HG03025 (cell line): ENCODE results near the gene TMEM187.

Experiments used
- ATAC-seq: cut with Tn5 transposase; IDR thresholded peaks from one replicate; pipeline ENCODE4 v1.9.1; 2021; ENCODE audit warnings: mild to moderate bottlenecking, moderate library complexity; ENCODE audit not compliant: unreplicated experiment, low FRiP score

Gene TMEM187

DNA sequence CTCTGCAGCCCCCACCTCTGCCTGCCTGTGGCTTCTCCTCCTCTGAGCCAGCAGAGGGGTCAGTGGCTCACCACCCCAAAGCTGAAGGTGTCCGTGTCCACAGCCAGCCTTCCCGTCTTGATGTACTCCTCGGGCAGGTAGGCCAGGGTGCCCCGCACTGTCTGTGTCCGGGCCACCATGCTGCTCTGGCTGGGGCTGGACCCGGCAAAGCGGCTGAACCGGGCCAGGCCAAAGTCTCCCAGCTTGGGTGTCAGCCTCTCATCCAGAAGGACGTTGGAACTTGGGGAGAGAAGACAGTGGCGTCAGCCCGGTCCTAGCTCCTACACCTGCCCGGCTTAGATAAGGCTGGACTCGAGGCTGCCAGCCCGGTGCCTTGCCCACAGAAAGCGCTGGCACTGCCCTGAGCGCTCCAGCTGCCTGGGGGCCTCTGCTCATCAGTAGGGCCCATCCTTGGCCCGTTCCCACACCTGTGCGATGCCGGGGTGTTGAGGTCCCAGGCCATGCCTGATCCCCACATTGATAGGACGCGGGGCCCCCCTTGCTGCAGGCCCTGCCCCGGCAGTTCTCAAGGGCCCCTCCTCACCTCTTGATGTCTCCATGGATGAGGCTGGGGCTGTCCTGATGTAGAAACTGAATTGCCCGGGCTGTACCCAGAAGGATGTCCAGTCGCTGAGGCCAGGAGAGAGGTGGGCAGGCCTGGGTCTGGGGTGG lies 44.0 kb downstream of the TMEM187 start:
- no peak for ATAC-seq

DNA sequence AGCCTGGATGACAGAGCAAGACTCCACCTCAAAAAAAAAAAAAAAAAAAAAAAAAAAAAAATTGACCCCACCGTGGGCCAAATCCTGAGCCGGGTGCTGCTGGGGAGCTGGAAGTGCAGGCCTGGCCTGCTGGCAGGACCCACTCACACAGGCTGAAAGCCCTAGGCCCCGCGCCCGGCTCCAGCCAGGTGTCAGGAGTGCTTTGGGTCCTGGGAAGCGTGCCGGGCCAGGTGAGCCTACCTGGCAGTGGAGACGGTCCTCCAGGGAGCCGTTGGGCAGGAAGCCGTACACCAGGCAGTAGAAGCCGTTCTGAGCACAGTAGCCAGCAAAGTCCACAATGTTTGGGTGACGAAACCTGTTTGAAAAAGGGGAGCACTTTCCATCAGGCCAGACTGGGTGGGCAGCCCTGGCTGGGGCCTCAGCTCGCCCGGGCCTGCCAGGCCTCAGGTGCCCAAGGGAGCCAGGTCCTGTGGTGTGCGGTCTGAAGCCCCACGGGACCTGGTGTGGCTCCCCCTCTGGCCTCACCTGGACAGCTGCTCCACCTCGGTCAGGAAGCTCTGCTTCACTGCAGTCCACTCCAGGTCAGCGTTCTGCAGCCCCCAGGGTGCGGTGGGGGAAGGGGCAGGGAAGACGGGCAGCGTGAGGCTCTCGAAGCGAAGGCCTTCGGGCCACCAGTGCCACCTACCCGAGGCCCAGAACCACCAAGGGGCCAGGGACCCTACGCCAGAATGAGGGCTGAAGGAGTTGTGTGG lies 45.4 kb downstream of the TMEM187 start:
- no peak for ATAC-seq

DNA sequence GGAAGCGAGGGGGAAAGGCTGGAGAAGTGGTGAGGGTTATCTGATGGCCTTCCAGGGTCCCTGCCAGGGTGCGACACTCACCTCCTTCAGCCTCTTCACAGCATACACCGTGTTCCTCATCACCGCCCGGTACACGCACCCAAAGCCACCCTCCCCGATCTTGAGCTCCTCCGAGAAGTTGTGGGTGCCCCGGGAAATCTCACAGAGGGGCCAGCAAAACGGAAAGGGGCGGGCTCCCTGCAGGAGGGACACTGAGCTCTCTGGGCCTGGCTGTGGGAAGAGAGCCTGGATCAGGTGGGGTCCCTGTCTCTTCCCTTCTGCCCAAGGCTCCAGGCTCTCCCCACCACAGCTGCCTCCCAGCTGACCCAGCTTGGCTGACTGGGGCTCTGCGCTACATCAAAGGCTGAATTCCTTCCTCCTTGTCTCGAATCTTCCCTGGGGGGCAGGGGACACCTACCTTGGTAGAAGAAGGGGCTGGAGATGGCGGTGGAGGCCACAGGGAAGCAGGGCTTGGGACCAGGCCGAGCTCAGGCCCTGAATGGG lies 46.0 kb downstream of the TMEM187 start:
- ATAC-seq, result no peak

DNA sequence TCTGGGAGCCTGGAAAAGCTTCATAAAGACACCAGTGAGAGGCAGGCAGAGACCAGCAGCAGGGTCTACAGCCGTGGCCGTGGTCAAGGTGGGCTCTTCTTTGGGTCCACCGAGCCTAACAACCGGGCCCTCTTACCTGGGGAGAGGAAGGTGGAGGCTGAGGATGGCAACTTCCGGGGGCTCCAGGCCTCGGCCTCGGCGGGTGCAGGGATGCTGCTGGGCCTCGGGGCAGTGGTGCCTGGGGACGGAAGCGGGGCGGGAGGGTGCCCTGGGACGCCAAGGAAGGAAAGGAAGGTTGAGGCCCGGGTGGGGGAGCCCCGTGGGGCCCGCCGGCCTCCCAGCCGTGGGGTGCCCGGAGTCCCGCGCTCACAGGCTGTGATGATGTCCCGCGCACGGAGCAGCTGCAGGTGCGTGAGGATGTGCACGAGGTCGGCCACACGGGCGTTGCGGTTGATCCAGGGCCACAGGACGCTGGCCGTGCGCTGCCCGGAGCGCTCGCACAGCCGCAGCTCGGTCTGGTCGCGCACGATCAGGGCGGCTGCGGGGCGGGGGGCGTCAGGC lies 46.6 kb downstream of the TMEM187 start:
- no peak for ATAC-seq

DNA sequence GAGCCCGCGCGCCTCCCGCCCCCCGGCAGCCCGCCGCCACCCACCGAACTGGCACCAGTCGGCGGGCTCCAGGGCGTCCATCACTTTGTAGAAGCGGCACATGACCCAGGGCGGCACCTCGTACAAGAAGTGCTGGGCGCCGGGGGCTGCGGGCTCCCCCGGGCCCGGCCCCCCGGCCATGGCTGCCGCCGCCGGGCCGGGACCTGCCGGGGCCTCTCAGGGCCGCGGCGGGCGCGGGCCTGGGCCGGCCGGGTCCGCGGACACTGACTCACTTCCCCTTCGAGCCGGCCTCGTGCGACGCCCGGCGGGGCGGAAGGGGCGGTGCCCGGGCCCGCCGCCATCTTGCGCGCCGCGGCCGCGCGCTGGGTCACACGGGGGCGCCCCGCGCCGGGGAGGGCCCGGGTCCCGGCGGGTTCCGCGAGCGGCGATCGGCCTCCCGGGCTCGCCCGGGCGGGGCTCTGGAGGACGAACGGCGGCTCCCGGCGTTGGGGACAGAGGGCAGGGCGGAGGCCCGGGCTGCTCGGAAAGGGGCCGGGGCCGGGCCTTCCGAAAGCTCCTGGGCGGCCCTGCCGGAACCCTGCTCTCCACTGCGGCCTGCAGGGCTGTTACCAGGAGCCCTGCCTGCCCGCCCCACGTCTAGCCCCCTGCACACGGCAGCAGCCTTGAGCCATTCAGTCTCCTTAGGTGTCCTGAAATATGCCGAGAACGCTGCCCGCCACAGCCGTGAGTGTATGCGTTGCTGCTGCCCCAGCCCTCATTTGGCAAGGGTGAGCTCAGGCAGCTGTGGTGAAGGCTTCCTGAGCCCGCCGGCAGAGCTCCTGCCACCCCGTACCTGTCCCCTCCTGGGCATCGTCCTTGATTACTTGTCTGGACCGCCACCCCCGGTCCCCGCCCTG lies 47.3 kb downstream of the TMEM187 start, which contains the start of gene IRAK1:
IRAK1 (minus strand) TSS at position 270 of the 896 bp plus-strand sequence; CDS start at position 180, 90 bp downstream.
- peak; percentile 45 for ATAC-seq

DNA sequence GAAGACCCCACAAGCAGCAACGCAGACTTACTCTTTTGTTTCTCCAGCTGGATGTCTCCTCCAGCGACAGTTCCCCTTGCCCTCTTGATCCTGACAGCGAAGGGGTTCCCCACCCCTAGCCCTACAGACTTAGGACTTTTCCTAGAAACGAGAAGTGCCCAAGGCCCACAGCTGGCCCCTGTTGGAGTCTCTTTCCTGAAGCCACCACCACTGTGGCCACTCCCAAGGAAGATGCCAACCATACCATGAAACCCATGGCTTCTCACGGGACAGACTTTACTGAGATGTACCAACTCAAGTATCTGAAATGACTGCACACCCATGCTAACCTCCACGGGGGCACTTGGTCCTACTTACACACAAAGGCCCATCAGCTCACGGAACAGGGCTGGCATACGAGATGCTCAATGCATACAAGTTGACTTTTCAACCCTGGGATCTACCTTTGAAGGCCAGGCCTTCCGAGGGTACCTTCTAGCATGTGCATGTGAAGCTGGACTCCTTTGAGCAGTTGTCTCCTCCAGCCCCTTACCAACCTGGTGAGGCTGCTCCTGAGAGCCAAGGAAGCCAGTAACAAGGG lies 48.1 kb downstream of the TMEM187 start:
- no peak for ATAC-seq

DNA sequence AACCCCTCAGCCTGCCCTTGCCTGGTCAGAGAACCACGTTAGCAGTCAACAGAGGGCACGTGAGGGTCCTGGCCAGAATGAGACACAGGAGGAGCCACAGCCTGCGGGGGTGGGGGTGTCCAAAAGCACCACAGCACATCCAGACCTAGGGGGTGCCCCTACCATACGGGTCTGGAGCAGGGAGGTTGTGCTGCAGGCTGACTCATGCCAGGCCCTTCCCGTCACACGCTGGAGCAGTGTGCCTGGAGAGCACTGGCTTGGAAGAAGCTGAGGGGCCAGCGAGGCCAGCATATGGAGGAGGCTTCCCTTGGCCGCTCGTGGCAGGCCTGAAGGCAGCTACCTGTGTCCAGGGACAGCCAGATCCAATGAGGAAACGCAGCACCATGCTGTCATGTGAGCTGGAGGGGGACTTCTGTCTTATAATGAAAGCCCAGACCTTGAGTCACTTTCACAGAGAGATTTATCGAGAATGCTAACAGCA lies 48.6 kb downstream of the TMEM187 start:
- ATAC-seq, result no peak

DNA sequence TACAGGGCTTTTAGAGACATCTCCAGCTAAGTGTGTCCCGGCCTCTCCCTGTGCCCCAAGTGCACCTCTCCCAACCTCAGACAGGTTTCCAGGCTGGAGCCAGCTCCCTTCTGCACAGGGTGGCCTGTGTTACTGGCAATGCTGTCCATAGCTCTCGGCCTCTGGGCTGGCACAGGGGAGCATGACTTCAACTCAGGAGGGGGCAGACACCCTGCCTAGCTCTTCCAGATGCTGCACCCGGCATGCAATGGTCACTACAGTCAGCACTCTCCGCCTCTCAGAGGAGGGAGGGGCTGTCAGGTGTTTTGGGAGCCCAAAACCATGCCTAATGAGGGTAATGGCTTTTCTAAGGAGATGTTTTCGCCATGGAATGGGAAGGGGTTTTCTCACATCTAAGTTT lies 49.6 kb downstream of the TMEM187 start:
- ATAC-seq, result no peak

DNA sequence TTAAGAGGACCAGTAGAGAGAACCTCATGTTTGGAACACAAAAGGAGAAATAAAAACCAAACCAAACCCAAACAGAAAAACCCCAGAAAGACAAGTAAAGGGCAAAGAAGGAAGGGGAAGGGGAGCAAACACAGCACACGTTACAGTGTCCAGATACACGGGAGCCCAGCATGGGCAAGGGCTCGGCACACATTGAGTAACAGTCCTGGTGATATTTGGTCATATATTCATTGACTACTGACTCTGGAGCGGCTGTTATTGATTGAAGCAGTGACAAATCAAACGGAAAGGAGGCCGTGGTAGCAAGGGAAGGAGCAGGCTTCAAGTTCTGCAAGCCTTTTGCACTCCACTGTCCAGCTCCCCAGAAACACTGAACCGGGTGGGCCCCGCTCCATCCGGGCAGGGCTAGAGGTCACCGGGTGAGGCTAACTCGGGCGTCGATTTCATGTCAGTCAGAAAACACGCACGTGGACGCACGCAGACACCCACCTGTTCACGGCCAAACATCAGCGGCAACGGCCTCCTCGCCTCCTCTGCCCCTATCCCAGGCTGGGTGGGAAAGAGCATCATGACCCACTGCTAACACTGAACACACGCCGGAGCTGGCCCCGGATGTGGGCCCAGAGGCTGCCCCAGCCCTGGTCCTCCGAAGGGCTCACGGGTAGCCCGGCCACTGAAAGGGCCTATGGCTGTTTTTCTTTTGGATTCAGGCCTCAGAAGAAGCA lies 50.9 kb downstream of the TMEM187 start:
- ATAC-seq, result no peak

DNA sequence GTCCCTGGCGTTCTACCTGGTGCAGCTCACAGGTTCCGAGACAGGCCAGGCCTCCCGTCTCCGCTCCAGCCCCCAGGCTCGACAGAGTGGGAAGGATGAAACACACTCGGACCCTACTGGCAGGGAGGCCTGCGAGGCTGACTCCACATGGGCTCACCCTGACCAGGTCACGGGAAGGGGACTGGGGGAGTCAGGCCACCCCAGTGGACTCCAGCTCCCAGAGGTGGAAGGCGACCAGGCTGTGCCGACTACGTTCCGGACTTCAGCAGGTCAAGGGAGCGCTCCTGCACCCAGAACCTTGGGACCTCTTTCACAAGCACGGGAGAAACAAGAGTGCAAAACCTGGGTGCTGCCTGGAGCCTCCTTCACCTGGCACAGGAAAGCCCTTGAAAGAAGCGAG lies 51.7 kb downstream of the TMEM187 start:
- no peak for ATAC-seq

DNA sequence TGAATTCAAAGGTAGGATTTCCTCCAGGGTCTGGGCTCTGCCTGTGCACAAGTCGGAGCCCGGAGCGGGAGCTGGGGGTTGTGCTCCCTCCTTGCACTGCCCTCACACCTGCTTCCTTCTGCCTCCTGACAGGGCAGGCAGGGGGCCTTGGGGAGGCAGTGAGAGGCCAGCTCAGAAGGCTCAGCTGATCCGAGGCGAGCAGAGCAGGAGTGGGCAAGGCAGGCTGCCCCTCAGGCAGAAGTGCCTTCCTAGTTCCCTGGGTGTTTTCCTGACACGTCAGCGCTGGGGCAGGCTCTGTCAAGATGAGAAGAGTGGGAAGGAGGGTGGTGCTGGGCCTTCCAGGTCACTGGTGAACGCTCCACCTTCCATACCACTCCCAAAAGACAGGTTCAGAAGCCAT lies 52.7 kb downstream of the TMEM187 start:
- no peak for ATAC-seq

DNA sequence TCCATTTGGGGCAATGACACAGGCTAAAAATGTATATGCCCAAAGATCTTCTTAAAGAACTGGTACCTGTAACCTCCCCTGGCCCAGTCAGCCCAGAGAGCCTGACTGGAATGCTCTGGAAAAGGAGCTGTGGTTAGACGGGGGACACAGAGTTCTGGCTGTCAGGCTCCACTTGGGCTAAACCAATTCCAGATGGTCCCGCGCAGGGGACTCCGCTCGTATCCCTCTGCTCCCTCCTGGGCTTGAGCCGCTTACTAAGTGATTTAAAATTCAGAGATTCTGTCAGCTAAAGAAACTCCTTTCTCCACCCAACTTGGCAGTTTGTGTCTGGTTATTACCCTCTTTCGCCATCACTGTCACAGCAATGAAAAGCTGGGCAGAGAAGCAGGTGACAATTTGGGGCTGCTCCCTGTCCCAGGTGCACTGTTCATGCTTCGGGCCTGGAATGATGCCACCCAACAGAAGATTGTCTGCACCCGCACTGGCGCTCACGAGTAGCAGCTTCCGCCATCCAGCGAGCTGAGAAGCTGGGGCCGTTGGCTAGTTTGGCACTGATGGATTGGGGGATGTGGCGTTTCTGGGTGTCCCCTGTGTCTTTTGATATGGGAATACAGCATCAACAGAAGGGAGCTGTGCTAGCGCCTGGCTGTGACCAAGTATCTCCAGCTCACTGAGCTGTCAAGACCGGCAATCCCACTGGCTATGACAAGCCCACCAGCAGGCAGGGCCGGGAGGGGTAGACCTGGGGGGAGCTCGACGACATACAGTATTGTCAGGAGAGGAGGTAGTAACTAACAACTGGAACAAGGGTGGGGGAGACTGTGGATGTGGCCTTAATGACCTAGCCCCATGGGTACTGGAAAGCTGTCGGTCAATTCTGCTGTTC lies 53.8 kb downstream of the TMEM187 start:
- ATAC-seq, result no peak

DNA sequence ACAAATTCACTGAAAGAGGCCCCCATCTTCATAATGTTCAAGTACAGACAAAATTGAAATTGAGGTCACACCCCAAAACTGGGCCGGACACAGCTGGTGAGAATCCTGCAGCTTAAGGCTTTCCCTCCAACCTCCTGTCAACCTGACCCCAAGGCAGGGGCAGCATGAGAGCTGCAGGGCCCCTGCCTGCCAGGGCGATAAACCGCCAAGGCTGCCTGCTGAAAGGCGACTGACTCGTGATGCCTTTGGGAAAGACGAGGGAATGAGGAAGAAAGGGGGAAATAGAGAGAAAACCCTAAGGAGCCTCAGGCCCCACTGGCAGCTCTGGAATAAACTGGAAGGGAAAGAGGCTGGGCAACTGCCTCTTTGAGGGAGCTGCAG lies 54.5 kb downstream of the TMEM187 start:
- ATAC-seq, result no peak

DNA sequence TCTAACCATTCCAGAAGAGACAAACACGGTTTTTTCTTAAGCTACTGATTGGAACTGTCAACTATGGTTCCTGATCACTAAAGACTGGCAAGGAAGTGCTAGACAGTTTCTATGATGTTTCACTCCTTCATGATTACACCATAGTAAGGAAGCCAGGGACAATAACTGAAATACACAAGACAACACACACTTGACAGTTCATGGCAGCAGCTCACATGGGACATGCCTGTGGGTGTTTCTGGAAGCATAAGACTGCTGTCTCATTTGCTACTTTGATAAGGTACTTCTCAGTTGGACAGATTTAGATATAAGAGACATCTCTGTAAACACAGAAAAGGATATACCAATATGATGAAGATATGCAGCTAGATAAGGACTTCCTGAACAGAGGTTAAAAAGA lies 55.4 kb downstream of the TMEM187 start:
- ATAC-seq, result no peak

DNA sequence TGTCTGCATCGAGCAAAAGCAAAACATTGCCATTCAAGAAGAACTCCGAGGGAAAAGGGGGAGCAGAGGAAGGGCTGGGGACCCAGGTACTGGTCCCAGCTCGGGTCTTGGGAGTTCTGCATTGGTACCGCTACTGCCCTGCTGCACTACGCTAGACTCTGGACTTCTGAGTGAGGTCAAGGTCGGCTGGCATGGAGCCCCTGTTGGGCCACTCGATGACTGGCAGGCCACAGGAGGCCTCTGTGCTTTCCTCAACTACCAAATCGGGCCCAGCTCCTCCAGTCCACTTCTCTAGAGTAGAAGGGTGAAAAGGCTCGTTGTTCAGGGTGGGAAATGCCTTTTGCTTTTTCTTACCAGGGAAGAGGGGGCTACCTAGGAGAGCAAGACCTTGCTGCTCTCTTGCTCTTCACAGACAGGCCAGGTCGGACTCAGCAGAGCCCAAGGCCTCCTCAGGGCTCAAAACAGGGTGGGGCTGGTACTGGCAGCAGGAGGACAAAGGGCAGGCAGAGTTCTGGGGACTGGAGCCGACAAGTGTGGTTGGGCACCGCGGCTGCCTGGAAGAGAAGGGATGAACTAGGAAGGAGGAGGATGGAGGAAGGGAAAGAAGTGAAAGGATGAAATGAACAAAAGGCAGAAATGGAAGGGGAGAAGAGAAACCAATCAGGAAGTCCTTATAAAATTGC lies 56.1 kb downstream of the TMEM187 start:
- ATAC-seq, result no peak

DNA sequence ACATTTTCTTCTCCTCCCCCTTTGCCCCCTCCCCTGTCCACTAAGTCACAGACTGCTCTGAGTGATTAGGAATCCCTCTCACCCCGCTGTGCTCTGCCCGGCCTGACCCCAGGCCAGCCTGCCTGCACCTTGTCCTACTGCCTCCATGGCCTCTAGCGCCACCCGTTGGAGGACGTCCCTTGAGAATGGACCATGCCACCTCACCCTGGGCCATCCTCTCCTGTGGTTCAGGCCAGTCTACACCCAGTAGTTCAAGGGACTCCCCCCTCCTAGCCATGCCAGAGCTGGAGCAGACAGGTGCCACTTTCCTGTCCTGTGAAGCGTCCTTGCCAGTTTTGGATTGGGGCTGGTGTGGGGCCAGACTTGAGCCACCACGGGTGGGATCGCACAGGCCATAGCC lies 56.9 kb downstream of the TMEM187 start:
- no peak for ATAC-seq

DNA sequence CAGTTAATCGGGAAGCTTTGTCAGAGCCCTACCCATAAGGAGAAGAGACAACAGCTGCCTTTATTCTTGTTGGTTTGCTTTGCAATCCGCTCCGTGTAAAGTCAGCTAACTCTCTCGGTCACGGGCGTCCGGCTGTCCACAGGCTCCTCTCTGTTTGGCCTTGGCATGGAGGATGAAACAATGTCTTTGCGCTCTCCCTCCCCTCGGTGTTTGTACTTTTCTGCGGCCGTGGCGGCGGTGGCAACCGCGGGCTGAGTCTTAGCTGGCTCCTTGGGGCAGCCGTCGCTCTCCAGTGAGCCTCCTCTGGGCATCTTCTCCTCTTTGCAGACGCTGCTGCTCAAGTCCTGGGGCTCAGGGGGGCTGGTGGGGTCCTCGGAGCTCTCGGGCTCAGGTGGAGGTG lies 57.7 kb downstream of the TMEM187 start:
- ATAC-seq, result no peak
